SU-DHL-6 (cell line): ENCODE results near the gene HPSE.

Source experiments
- EZH2phosphoT487 ChIP-seq: fragments of 200-600 bp; sonication (generic), shearing (Covaris generic); conservative IDR thresholded peaks from 2 replicates; pipeline ENCODE4 v1.6.1; 2018; ENCODE audit warnings: mild to moderate bottlenecking, antibody characterized with exemption, low read length, moderate library complexity, mixed read lengths
- TF ChIP-seq, protein P1 (sequence below): fragments of 200-600 bp; sonication (generic); IDR thresholded peaks from one replicate; pipeline ENCODE4 v1.5.1; 2017; ENCODE audit warnings: antibody characterized with exemption, mild to moderate bottlenecking, low read length, moderate library complexity; ENCODE audit not compliant: insufficient read depth, poor library complexity, severe bottlenecking

DNA sequence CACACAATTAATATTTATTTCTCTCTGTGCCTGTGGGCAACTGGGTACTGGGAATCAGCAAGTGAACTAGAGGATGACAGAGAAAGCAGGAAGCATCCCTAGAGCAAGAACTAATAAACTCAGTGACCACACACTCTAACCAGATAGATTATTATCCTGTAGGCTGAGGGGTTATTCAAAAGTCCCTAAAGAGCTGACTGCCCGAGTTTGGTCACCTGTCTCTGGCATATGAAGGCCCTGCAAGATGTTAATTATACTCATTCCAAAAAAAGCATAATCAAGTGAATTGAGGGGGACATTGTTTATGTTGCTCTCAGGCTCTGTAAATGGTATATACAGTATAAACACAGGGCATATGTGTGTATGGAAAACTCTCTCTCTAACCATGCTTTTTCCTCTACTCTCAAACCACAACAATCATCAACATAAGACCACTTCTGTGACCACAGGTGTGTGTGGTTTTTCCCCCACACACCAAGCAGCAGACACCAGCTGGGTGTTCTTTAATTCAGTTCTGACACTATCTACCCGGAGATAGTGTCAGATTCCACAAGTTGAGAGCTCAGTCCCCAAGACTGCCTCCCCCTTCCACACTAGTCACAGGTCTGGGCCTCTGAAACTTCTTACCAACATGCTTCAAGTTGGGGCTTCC is 6.2 kb upstream of the HPSE start:
- TF ChIP-seq, protein P1, sequence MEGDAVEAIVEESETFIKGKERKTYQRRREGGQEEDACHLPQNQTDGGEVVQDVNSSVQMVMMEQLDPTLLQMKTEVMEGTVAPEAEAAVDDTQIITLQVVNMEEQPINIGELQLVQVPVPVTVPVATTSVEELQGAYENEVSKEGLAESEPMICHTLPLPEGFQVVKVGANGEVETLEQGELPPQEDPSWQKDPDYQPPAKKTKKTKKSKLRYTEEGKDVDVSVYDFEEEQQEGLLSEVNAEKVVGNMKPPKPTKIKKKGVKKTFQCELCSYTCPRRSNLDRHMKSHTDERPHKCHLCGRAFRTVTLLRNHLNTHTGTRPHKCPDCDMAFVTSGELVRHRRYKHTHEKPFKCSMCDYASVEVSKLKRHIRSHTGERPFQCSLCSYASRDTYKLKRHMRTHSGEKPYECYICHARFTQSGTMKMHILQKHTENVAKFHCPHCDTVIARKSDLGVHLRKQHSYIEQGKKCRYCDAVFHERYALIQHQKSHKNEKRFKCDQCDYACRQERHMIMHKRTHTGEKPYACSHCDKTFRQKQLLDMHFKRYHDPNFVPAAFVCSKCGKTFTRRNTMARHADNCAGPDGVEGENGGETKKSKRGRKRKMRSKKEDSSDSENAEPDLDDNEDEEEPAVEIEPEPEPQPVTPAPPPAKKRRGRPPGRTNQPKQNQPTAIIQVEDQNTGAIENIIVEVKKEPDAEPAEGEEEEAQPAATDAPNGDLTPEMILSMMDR, result no peak
- TF ChIP-seq EZH2phosphoT487, result no peak
